ENCODE measurements around the gene HDLBP. TPM values are rescaled to one million over a fixed set of nuclear protein-coding genes. Genes with fewer than 3 reads are reported as not detected.

Gene HDLBP
- total RNA-seq, 4 donors from 2014 or later, result 324 to 412 (median 363) TPM

GRCh38 chr2:241217320-241218031 is 98.0 kb downstream of the HDLBP start:
- Histone ChIP-seq H3K4me3 (peak overlapping the region; percentile 40 to 55 (median 50)), H3K27ac (peak overlapping the region; percentile 61 to 89 (median 85)), H3K36me3 (no peaks in the 10 kb centered on the region), H3K4me1 (peaks cover 0 to 13% (median 6%) of the 10 kb centered on the region in 4 donors), H3K27me3 (no peaks in the 10 kb centered on the region), H3K9me3 (no peaks in the 10 kb centered on the region)
- 0 to 1% methylated on average over 9 to 21 of the region's 77 CpGs for WGBS, 2 donors
- TF ChIP-seq EP300 (IDR thresholded peaks at IDR 0.05) (peak in 1 of 2 donors; percentile 59), CTCF (IDR thresholded peaks at IDR 0.05) (peak in 2 of 5 experiments; percentile 12 to 50), POLR2A (IDR thresholded peaks at IDR 0.05) (peak in 1 of 2 donors; percentile 24)
- DNase-seq (ENCODE audit: low spot score in 2 of 2), result peak; percentile 29 to 47

GRCh38 chr2:241216211-241216761 is 99.2 kb downstream of the HDLBP start:
- no peaks in the 10 kb centered on the region for H3K36me3 ChIP-seq
- no peaks in the 10 kb centered on the region for H3K27me3 ChIP-seq
- H3K27ac ChIP-seq, result peak overlapping the region in 1 of 4 donors; percentile 24
- WGBS, 2 donors, result 48 to 60% methylated on average over 11 to 13 of the region's 14 CpGs
- no peaks in the 10 kb centered on the region for H3K9me3 ChIP-seq
- no peak overlapping the region for H3K4me3 ChIP-seq
- H3K4me1 ChIP-seq, result peaks cover 0 to 13% (median 6%) of the 10 kb centered on the region in 4 donors
- DNase-seq (ENCODE audit: low spot score in 2 of 2), result no peak
- TF ChIP-seq POLR2A (IDR thresholded peaks at IDR 0.05) (no peak), CTCF (IDR thresholded peaks at IDR 0.05) (no peak), EP300 (IDR thresholded peaks at IDR 0.05) (no peak)

- no peak overlapping the region for H3K27ac ChIP-seq
- 62 to 67% methylated on average over 7 to 9 of the region's 9 CpGs for WGBS, 2 donors
- no peaks in the 10 kb centered on the region for H3K9me3 ChIP-seq
- H3K36me3 ChIP-seq, result no peaks in the 10 kb centered on the region
- no peak for DNase-seq (ENCODE audit: low spot score in 2 of 2)
- TF ChIP-seq EP300 (IDR thresholded peaks at IDR 0.05), result no peak
- TF ChIP-seq CTCF (IDR thresholded peaks at IDR 0.05), result no peak
- TF ChIP-seq POLR2A (IDR thresholded peaks at IDR 0.05), result no peak
- H3K27me3 ChIP-seq, result no peaks in the 10 kb centered on the region
- H3K4me3 ChIP-seq, result no peak overlapping the region
- peaks cover 0 to 13% (median 6%) of the 10 kb centered on the region in 4 donors for H3K4me1 ChIP-seq
Observed at GRCh38 chr2:241215421-241215820, 100.1 kb downstream of the HDLBP start.

GRCh38 chr2:241214766-241215165 is 100.7 kb downstream of the HDLBP start:
- H3K27me3 ChIP-seq, result no peaks in the 10 kb centered on the region
- H3K4me1 ChIP-seq, result peaks cover 0 to 13% (median 6%) of the 10 kb centered on the region in 4 donors
- DNase-seq (ENCODE audit: low spot score in 2 of 2), result no peak
- no peaks in the 10 kb centered on the region for H3K9me3 ChIP-seq
- TF ChIP-seq CTCF (IDR thresholded peaks at IDR 0.05) (no peak), EP300 (IDR thresholded peaks at IDR 0.05) (no peak), POLR2A (IDR thresholded peaks at IDR 0.05) (no peak)
- no peak overlapping the region for H3K27ac ChIP-seq
- no peaks in the 10 kb centered on the region for H3K36me3 ChIP-seq
- H3K4me3 ChIP-seq, result no peak overlapping the region
- 81 to 84% methylated on average over 11 to 12 of the region's 12 CpGs for WGBS, 2 donors

- 47 to 68% methylated on average over 9 to 10 of the region's 10 CpGs for WGBS, 2 donors
- TF ChIP-seq EP300 (IDR thresholded peaks at IDR 0.05) (no peak), POLR2A (IDR thresholded peaks at IDR 0.05) (no peak), CTCF (IDR thresholded peaks at IDR 0.05) (no peak)
- Histone ChIP-seq H3K4me1 (peaks cover 0 to 11% (median 5%) of the 10 kb centered on the region in 4 donors), H3K27me3 (no peaks in the 10 kb centered on the region), H3K4me3 (no peak overlapping the region), H3K9me3 (no peaks in the 10 kb centered on the region), H3K27ac (no peak overlapping the region), H3K36me3 (no peaks in the 10 kb centered on the region)
- DNase-seq (ENCODE audit: low spot score in 2 of 2), result no peak
Observed at GRCh38 chr2:241214209-241214608, 101.3 kb downstream of the HDLBP start.

All from tibial nerve (tissue), 4 donors.